Stimulated activated CD8-positive, alpha-beta memory T cell treated with anti-CD3 and anti-CD28 coated beads, Interleukin-7, amount 100 ng/mL, for 24 hours (primary cell): ENCODE measurements around the gene COPZ2.
A peak's percentile ranks its signal among the peaks of the same experiment; 100 is the strongest.
"Not testable (repeated sequence)": the region's sequence is repeated elsewhere in the genome, so short reads cannot be mapped to it uniquely, and the experiment has no call there.

ENCODE experiments used
- DNase-seq: peaks from one replicate; pipeline ENCODE4 v3.0.0-alpha.2; 2020; ENCODE audit warnings: low read depth

COPZ2 gene

DNA sequence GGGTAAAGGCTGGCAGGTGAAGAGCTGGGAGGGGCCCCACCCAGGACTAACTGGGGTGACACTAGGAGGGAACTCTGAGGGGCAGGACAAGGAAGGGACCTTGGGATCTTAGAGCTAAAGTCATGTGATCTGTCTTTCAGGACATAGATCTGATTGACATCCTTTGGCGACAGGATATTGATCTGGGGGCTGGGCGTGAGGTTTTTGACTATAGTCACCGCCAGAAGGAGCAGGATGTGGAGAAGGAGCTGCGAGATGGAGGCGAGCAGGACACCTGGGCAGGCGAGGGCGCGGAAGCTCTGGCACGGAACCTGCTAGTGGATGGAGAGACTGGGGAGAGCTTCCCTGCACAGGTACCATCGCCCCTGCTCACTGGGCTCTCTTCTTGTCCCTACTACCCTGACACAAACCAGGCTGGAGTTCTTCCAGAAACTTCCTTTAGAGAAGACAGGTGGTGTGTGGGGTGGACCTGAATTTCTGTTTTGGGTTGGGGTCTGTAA is 18.7 kb upstream of the COPZ2 start:
- DNase-seq: no peak

- no peak for DNase-seq
Observed at GRCh38 chr17:48055531-48056245, 18.1 kb upstream of the COPZ2 start.

DNA sequence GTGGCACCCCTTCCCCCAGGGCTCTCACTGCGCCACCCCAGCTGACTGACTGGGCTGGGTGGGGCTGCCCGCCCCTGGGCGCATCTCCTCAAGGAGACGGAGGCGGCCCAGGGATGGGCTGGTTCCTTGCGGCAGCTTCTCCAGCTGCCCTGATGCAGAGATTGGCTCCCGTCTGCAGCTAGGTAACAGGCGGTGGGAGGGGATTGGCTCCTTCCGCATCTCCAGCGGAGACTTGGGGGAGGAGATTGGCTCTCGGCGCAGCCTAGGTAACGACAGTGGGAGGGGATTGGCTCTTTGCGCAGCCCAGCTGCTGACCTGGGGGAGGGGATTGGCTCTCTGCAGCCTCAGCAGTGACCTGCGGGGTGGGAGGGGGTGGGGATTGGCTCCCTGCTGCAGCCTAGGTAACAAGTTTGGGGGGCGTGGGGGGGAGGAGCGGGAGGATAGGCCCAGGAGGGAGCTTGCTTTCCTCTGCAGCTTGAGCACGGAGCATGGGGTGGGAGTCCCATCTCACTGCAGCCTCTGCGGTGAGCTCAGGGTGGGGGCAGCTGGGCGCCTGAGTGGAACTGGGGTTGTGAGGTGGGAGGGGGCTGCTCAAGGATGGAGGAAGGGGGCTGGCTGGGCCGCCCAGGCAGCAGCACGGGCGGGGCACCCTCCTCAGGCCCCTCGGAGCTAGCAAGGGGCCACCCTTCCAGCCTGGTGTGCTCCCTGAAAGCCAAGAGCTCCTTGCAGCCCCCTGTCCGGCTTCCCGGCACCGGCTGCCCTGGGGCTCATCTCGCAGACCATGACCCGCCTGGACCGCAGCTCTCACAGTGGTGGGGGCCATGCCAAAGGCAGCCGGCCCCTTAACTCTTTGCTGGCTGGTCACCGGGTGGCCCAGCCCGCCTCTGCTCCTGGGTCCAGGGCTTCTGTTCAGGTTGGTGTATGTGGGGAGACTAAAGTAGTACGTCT is 16.9 kb upstream of the COPZ2 start:
- no peak for DNase-seq

DNA sequence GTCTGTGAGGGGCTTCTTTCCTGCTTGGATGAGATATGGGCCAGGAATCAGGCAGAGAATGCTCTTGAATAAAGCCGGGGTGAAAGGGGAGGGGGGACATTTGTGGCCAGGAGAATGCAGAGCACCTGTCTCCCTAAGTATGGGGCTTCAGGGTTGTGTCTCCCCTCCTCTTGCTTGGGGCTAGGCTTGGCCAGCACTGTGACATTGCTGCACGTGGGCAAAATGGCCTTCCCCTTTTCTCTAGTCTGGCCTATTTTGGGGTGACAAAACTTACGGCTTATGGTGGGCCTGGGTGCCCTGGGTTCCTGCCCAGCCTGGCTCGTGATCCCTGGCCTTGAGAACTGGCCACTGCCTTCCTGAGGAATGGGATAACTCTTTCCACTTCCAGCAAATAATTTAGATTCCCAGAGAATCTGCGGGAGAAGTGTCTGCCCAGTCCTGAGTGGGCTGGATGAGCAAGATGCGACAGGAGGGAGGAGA is 16.2 kb upstream of the COPZ2 start:
- DNase-seq: no peak

GRCh38 chr17:48052956-48053757 is 15.6 kb upstream of the COPZ2 start:
- no peak for DNase-seq

DNA sequence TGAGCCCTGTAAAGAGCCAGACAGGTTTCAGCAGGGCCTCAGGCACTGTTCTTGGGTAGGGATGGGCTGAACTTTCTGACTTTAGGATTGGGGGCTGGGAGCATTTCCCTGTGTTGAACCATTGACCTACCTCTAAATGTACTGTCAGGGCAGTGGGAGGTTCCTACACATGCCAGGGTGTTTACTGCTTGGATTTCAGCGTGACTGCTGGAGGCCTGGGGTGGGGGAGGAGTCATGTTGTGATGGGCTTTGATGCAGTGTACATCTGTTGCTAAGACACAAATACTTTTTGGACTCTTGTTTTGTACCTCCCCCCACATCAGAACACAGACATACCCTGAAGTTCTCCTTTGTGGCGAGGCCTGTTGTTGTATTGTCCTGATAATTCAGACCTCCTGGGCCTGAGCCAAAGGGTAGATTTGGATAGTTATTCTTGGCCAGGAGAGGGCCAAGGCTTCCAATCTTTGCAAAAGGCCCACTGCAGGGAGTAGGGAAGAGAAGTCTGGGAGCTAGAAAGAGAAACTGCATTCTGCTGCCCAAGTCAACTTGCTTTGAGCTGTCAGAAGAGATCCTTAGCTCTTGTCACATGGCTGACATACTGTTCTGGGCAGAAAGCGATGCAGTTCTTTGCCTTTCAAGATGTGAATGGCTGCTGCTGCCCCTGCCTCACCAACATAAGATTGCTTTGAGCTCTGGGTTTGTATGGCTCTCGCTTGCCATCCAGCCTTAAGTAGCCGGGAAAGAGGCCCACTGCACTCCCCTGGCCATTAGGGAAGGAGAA is 14.3 kb upstream of the COPZ2 start:
- no peak for DNase-seq

DNA sequence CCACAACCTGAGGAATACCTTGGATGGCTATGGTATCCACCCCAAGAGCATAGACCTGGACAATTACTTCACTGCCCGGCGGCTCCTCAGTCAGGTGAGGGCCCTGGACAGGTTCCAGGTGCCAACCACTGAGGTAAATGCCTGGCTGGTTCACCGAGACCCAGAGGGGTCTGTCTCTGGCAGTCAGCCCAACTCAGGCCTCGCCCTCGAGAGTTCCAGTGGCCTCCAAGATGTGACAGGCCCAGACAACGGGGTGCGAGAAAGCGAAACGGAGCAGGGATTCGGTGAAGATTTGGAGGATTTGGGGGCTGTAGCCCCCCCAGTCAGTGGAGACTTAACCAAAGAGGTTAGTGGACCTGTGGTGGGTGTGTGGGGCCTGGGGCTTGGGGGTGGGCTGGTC is 13.7 kb upstream of the COPZ2 start:
- no peak for DNase-seq

GRCh38 chr17:48048384-48049126 is 11.0 kb upstream of the COPZ2 start:
- DNase-seq: no peak

GRCh38 chr17:48047741-48048383 is 10.3 kb upstream of the COPZ2 start, which contains the start of gene NFE2L1:
Gene NFE2L1 (plus strand): TSS chr17:48048359. CDS start chr17:48051119, 2,760 bp downstream.
- DNase-seq: peak; percentile 96

- no peak for DNase-seq
Observed at GRCh38 chr17:48047113-48047740, 9.6 kb upstream of the COPZ2 start.

DNA sequence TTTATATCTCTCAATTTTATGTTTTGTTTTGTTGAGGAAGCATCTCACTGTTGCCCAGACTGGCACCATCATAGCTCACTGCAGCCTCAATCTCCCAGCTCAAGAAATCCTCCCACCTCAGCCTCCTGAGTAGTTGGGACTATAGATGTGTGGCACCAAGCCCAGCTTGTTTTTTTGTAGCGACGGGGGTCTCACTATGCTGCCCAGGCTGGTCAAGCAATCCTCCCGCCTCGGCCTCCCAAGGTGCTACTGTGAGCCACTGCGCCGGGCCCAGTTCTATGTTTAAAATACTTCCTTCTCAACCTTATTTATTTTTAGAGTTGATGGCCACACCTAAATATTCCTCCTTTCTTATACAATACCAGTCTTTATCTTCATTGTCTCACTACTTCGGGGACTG is 8.7 kb upstream of the COPZ2 start:
- DNase-seq: no peak

GRCh38 chr17:48045316-48046001 is 7.9 kb upstream of the COPZ2 start:
- no peak for DNase-seq

DNA sequence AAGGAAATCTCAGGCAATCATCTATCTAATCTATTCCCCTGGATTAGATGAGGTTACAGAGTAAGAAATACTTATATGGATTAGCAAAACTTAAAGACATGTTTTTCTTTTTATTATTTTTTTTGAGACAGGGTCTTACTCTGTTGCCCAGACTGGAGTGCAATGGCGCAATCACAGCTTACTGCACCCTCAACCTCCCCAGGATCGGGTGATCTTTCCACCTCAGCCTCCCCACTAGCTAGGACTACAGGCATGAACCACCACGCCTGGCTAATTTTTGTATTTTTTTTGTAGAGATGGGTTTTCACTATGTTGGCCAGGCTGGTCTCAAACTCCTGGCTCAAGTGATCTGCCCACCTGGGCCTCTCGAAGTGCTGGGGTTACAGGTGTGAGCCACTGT is 7.3 kb upstream of the COPZ2 start:
- no peak for DNase-seq

DNA sequence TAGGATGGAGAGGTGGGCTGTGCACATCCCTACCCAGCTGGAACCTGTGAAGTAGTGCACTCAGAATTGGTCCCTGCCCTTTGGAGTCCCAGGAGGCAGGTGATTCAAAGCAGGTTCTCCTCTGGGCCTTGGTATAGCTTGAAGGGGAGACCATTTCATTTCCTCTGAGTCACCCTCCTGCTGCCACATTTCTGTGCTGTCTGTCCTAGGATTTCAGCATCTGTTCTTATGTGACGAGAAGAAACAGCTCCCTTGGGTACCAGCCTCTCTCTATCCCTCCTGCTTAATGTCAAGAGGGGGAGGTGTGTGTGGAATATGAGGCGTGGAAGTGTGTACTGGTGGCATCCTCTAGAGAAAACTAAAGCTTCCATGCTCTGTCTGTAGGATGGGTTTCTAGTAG is 5.6 kb upstream of the COPZ2 start:
- DNase-seq: no peak

DNA sequence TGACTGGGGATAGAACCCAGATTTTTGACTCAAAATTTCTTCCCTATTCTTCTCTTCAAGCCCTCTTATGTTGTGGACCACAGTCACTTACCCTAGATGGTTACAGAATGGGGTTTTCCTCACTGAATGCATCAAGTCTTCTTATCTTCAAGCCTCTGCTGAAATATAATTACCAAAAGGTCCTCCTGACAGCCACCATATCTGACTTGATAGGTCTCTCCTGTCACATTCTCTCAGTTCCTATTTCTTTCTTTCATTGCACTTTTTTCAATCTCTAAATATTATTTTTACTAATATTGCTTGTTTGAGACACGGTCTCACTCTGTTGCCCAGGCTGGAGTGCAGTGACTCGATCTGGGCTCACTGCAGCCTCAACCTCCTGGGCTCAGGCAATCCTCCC is 1.1 kb upstream of the COPZ2 start:
- no peak for DNase-seq

GRCh38 chr17:48037838-48038323 is 284 bp upstream of the COPZ2 start:
- DNase-seq: no peak

GRCh38 chr17:48036693-48037035 is 933 bp downstream of the COPZ2 start:
- DNase-seq: no peak

DNA sequence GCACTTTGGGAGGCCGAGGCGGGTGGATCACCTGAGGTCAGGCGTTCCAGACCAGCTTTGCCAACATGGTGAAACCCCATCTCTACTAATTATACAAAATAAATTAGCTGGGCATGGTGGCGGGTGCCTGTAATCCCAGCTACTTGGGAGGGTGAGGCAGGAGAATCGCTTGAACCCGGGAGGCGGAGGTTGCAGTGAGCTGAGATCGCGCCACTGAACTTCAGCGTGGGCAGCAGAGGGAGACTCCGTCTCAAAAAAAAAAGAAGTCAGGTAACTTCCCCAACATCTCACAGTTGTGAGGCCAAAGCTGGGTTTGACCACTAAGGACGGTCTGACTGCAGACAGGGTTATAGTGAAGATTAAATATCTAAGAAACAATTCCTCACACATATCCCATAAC is 2.9 kb downstream of the COPZ2 start:
- DNase-seq: not testable (repeated sequence)

GRCh38 chr17:48031966-48032365 is 5.6 kb downstream of the COPZ2 start:
- no peak for DNase-seq
